Tibial nerve (tissue), 4 donors: Measurements from ENCODE around the gene PLCB2. TPM values are rescaled to one million over a fixed set of nuclear protein-coding genes. Genes with fewer than 3 reads are reported as not detected.
A peak's percentile ranks its signal among the peaks of the same experiment; 100 is the strongest.

Experiments used
- DNase-seq, 2 donors: peaks; one replicate each; pipeline ENCODE4 v3.0.0-alpha.2; 2019; ENCODE audit warnings: low spot score in 2 of 2
- H3K27ac ChIP-seq, 4 donors: fragments of 200-600 bp; sonication (generic) in 3 of 4; one replicate each; pipeline ENCODE4 v1.5.1; 2017 to 2019; ENCODE audit warnings: mild to moderate bottlenecking in 1 of 4
- H3K27me3 ChIP-seq, 2 donors: fragments of 200-600 bp; sonication (generic) in 1 of 2; one replicate each; pipeline versions ENCODE4 v1.5.1 to v1.6.0; 2017 to 2019
- H3K36me3 ChIP-seq, 3 donors: fragments of 200-600 bp; sonication (generic); one replicate each; pipeline ENCODE4 v1.5.1; 2018 to 2019
- H3K4me1 ChIP-seq, 4 donors: fragments of 200-600 bp; sonication (generic) in 3 of 4; one replicate each; pipeline ENCODE4 v1.5.1; 2017 to 2019
- H3K4me3 ChIP-seq, 4 donors: fragments of 200-600 bp; sonication (generic) in 3 of 4; one replicate each; pipeline ENCODE4 v1.5.1; 2017 to 2019; ENCODE audit warnings: mild to moderate bottlenecking in 1 of 4, moderate library complexity in 1 of 4
- H3K9me3 ChIP-seq, 4 donors: fragments of 200-600 bp; sonication (generic) in 3 of 4; one replicate each; pipeline ENCODE4 v1.5.1; 2017 to 2019
- CTCF ChIP-seq, 5 experiments: fragments of 200-600 bp in 3 of 5; fragments of 450-650 bp in 2 of 5; sonication (generic) in 3 of 5; IDR thresholded peaks; one replicate each; pipeline ENCODE4 v1.5.1; 2016 to 2019; ENCODE audit warnings: antibody characterized with exemption in 5 of 5, mild to moderate bottlenecking in 3 of 5, moderate library complexity in 2 of 5
- EP300 ChIP-seq, 2 donors: sonication (generic); formaldehyde crosslinking; IDR thresholded peaks; one replicate each; pipeline ENCODE4 v1.6.1; 2017; ENCODE audit warnings: antibody characterized with exemption in 2 of 2, mild to moderate bottlenecking in 1 of 2
- POLR2A ChIP-seq, 2 donors: fragments of 450-650 bp; IDR thresholded peaks; one replicate each; pipeline ENCODE4 v1.6.1; 2017; ENCODE audit warnings: antibody characterized with exemption in 2 of 2, mild to moderate bottlenecking in 2 of 2, moderate library complexity in 2 of 2
- WGBS, 2 donors: methylation state at CpG; one replicate each; pipeline ENCODE4 v1.1.5; 2018; 5-methylcytosine and 5-hydroxymethylcytosine counted together
- total RNA-seq, 4 donors: library from RNA; depleted of rRNA; stranded (reverse); fragments of >200 nt; gene quantifications; one replicate each; pipeline ENCODE4 v1.1.0, GENCODE V29; 2016

Gene PLCB2
- total RNA-seq, 4 donors from 2014 or later, result 14.9 to 42.3 (median 17.0) TPM

- H3K27ac ChIP-seq, result peak overlapping the region; percentile 85 to 98 (median 92)
These were observed 29.9 kb upstream of the PLCB2 start for GRCh38 chr15:40337597-40337996.

GRCh38 chr15:40336744-40337122 is 29.0 kb upstream of the PLCB2 start:
- TF ChIP-seq POLR2A (IDR thresholded peaks at IDR 0.05) (no peak), CTCF (IDR thresholded peaks at IDR 0.05) (peak in 1 of 5 experiments; percentile 9)
- H3K4me1 ChIP-seq, result peaks cover 0 to 88% (median 68%) of the 10 kb centered on the region in 4 donors
- H3K4me3 ChIP-seq, result no peak overlapping the region
- H3K27ac ChIP-seq, result peak overlapping the region in 3 of 4 donors; percentile 88 to 98 (median 97)
- no peaks in the 10 kb centered on the region for H3K9me3 ChIP-seq
- WGBS, 2 donors, result 41 to 51% methylated on average over 5 of the region's 5 CpGs
- no peaks in the 10 kb centered on the region for H3K27me3 ChIP-seq
- DNase-seq, result no peak
- peaks cover 0 to 26% (median 0%) of the 10 kb centered on the region in 3 donors for H3K36me3 ChIP-seq

More at GRCh38 chr15:40337597-40337996, 29.9 kb upstream of the PLCB2 start:
- Histone ChIP-seq H3K9me3 (no peaks in the 10 kb centered on the region), H3K36me3 (peaks cover 0 to 26% (median 0%) of the 10 kb centered on the region in 3 donors), H3K4me1 (peaks cover 0 to 97% (median 68%) of the 10 kb centered on the region in 4 donors), H3K27me3 (no peaks in the 10 kb centered on the region), H3K4me3 (no peak overlapping the region)
- WGBS, 2 donors, result 40 to 47% methylated on average over 12 to 17 of the region's 19 CpGs
- TF ChIP-seq EP300 (IDR thresholded peaks at IDR 0.05) (no peak), POLR2A (IDR thresholded peaks at IDR 0.05) (no peak), CTCF (IDR thresholded peaks at IDR 0.05) (no peak)
- DNase-seq, result no peak

- peak overlapping the region in 3 of 4 donors; percentile 29 to 98 (median 97) for H3K27ac ChIP-seq
- peaks cover 0 to 26% (median 0%) of the 10 kb centered on the region in 3 donors for H3K36me3 ChIP-seq
- no peaks in the 10 kb centered on the region for H3K27me3 ChIP-seq
- no peak overlapping the region for H3K4me3 ChIP-seq
- DNase-seq, result no peak
- peaks cover 0 to 82% (median 62%) of the 10 kb centered on the region in 4 donors for H3K4me1 ChIP-seq
- 67 to 84% methylated on average over 13 of the region's 13 CpGs for WGBS, 2 donors
- H3K9me3 ChIP-seq, result no peaks in the 10 kb centered on the region
- TF ChIP-seq POLR2A (IDR thresholded peaks at IDR 0.05) (no peak), EP300 (IDR thresholded peaks at IDR 0.05) (no peak), CTCF (IDR thresholded peaks at IDR 0.05) (no peak)
These were observed 28.4 kb upstream of the PLCB2 start for GRCh38 chr15:40335938-40336743.

- DNase-seq, result no peak
- Histone ChIP-seq H3K4me3 (no peak overlapping the region), H3K27me3 (no peaks in the 10 kb centered on the region), H3K9me3 (no peaks in the 10 kb centered on the region), H3K36me3 (peaks cover 0 to 26% (median 0%) of the 10 kb centered on the region in 3 donors), H3K4me1 (peaks cover 0 to 80% (median 61%) of the 10 kb centered on the region in 4 donors), H3K27ac (peak overlapping the region in 3 of 4 donors; percentile 77 to 97 (median 90))
- 83 to 87% methylated on average over 23 to 26 of the region's 26 CpGs for WGBS, 2 donors
- no peak for TF ChIP-seq CTCF (IDR thresholded peaks at IDR 0.05)
- no peak for TF ChIP-seq POLR2A (IDR thresholded peaks at IDR 0.05)
- TF ChIP-seq EP300 (IDR thresholded peaks at IDR 0.05), result peak in 1 of 2 donors; percentile 14
These were observed 27.4 kb upstream of the PLCB2 start for GRCh38 chr15:40334941-40335795.
